ENCODE results near the gene ADD1. TPM values are rescaled to one million over a fixed set of nuclear protein-coding genes. Genes with fewer than 3 reads are reported as not detected.
A peak's percentile ranks its signal among the peaks of the same experiment; 100 is the strongest.

ADD1 gene
- total and polyA plus RNA-seq, 4 donors: 98.3 to 351 (median 284) TPM

- no peaks in the 10 kb centered on the region for H3K27me3 ChIP-seq (ENCODE audit: control insufficient read depth in 1 of 2, insufficient read depth in 2 of 2, low read length in 1 of 2)
- WGBS, 2 donors: 92 to 94% methylated on average over 5 of the region's 5 CpGs
- H3K4me3 ChIP-seq (ENCODE audit: low read length in 2 of 2): no peak overlapping the region
- no peaks in the 10 kb centered on the region for H3K36me3 ChIP-seq (ENCODE audit: control insufficient read depth in 1 of 2, insufficient read depth in 2 of 2, low read length in 1 of 2)
- no peaks in the 10 kb centered on the region for H3K9me3 ChIP-seq (ENCODE audit: control insufficient read depth, low read length)
- no peaks in the 10 kb centered on the region for H3K4me1 ChIP-seq (ENCODE audit: control insufficient read depth in 1 of 2, insufficient read depth in 2 of 2, low read length in 2 of 2)
- DNase-seq (peak in 1 of 2 donors; percentile 26), ATAC-seq (ENCODE audit: low FRiP score) (no peak)
- no peak overlapping the region for H3K27ac ChIP-seq (ENCODE audit: low read depth in 1 of 2, low read length in 2 of 2)
- intact Hi-C loops (cut with DNase I): no loop called here
Observed at GRCh38 chr4:2819244-2820215, 24.1 kb upstream of the ADD1 start.

- Histone ChIP-seq H3K4me3 (ENCODE audit: low read length in 2 of 2) (no peak overlapping the region), H3K27ac (ENCODE audit: low read depth in 1 of 2, low read length in 2 of 2) (no peak overlapping the region), H3K27me3 (ENCODE audit: control insufficient read depth in 1 of 2, insufficient read depth in 2 of 2, low read length in 1 of 2) (no peaks in the 10 kb centered on the region), H3K4me1 (ENCODE audit: control insufficient read depth in 1 of 2, insufficient read depth in 2 of 2, low read length in 2 of 2) (no peaks in the 10 kb centered on the region), H3K9me3 (ENCODE audit: control insufficient read depth, low read length) (no peaks in the 10 kb centered on the region), H3K36me3 (ENCODE audit: control insufficient read depth in 1 of 2, insufficient read depth in 2 of 2, low read length in 1 of 2) (no peaks in the 10 kb centered on the region)
- no peak for ATAC-seq (ENCODE audit: low FRiP score)
- peak; percentile 29 to 35 for DNase-seq
- 94 to 95% methylated on average over 13 of the region's 13 CpGs for WGBS, 2 donors
- intact Hi-C loops (cut with DNase I): no loop called here
Observed at GRCh38 chr4:2820216-2820982, 23.2 kb upstream of the ADD1 start.

DNA sequence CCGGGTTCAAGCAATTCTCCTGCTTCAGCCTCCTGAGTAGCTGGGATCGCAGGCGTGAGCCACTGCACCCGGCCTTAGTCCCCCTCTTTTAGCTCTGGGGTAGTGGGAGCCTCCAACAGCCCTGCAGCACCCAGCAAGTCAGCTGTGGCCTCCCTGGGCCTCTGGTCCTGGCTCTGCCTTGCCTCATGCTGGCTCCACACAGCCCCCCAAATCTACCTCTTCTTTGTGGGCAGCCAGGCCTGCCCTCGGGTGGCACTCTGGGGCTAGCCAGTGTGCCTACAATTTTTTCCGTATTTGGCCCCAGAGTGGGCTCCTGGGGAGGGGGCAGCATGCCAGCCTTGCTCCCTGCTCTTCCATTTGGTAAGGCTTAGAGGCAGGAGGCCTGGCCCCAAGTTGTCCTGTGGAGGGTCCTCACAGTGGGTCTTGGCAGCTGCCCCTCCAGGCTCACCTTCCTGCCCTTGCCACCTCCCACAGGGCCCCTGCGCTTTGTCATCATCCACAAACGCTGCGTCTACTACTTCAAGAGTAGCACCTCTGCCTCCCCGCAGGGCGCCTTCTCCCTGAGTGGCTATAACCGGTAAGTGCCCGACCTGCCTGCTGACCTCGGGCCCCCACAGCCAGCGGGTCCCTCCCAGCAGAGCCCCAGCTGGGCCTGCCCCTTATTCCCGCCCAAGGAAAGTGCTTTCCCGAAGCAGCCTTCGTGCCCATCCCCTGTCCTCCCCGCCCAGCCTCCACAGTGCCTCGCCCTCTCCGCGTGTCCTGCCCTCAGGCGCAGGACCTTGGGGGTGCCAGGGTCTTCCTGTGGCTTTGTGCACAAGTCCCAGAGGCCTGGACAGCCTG lies 21.0 kb upstream of the ADD1 start:
- no peaks in the 10 kb centered on the region for H3K9me3 ChIP-seq (ENCODE audit: control insufficient read depth, low read length)
- H3K4me3 ChIP-seq (ENCODE audit: low read length in 2 of 2): no peak overlapping the region
- no peak for ATAC-seq (ENCODE audit: low FRiP score)
- intact Hi-C loops (cut with DNase I): no loop called here
- H3K27ac ChIP-seq (ENCODE audit: low read depth in 1 of 2, low read length in 2 of 2): no peak overlapping the region
- no peaks in the 10 kb centered on the region for H3K27me3 ChIP-seq (ENCODE audit: control insufficient read depth in 1 of 2, insufficient read depth in 2 of 2, low read length in 1 of 2)
- WGBS, 2 donors: 93 to 95% methylated on average over 23 of the region's 23 CpGs
- no peaks in the 10 kb centered on the region for H3K4me1 ChIP-seq (ENCODE audit: control insufficient read depth in 1 of 2, insufficient read depth in 2 of 2, low read length in 2 of 2)
- no peaks in the 10 kb centered on the region for H3K36me3 ChIP-seq (ENCODE audit: control insufficient read depth in 1 of 2, insufficient read depth in 2 of 2, low read length in 1 of 2)
- peak; percentile 45 to 70 for DNase-seq

DNA sequence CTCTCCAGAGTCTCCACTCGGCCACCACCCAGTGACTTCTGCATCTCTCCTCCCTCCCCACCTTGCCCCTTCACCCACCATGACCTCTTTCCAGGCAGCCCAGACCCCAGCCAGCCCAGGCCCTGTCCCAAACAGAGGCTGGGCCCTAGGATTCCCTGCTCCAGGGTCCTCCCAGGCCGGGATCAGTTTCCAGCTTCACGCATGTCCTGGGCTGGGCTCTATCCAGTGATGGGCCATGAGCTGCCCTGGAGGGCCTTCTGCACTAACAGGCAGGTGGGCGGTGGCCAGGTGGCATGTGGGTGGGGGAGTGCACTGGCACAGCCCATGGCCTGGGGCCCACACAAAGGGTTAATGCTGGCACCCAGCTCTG lies 20.4 kb upstream of the ADD1 start:
- intact Hi-C loops (cut with DNase I): no loop called here
- H3K9me3 ChIP-seq (ENCODE audit: control insufficient read depth, low read length): no peaks in the 10 kb centered on the region
- peak in 1 of 2 donors; percentile 48 for DNase-seq
- no peak for ATAC-seq (ENCODE audit: low FRiP score)
- WGBS, 2 donors: 85 to 90% methylated on average over 4 of the region's 4 CpGs
- no peaks in the 10 kb centered on the region for H3K4me1 ChIP-seq (ENCODE audit: control insufficient read depth in 1 of 2, insufficient read depth in 2 of 2, low read length in 2 of 2)
- no peak overlapping the region for H3K4me3 ChIP-seq (ENCODE audit: low read length in 2 of 2)
- H3K27me3 ChIP-seq (ENCODE audit: control insufficient read depth in 1 of 2, insufficient read depth in 2 of 2, low read length in 1 of 2): no peaks in the 10 kb centered on the region
- no peaks in the 10 kb centered on the region for H3K36me3 ChIP-seq (ENCODE audit: control insufficient read depth in 1 of 2, insufficient read depth in 2 of 2, low read length in 1 of 2)
- H3K27ac ChIP-seq (ENCODE audit: low read depth in 1 of 2, low read length in 2 of 2): no peak overlapping the region

DNA sequence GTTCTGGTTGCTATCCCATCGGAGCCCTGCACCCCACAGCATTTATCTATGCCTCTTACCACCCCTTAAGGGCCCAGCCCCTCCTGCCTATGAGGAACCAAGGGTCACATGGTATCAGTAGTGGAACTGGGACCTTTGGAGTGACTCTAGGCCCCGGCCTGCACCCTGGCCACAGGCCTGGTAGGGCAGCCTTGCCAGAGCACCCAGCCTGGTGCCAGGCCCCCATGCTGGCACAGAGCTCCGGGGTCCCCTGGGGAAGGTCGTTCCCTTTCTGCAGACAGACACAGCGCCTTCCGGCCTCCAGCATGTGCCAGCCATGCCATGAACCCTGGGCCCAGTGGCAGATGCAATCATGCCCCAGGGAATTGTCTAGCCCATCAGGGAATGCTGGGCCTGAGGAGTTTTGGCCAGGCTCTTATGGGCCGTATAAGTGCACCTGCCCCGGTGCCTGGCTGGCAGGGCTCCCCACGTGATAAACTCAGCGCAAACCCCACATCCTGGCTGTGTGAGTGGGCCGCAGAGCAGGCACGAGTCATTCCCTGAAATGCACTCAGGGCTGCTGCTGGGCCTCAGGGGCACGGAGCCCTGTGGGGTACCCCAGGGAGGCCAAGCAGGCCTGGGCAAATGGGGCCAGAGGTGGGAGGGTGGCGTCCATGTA lies 19.8 kb upstream of the ADD1 start:
- Histone ChIP-seq H3K4me1 (ENCODE audit: control insufficient read depth in 1 of 2, insufficient read depth in 2 of 2, low read length in 2 of 2) (no peaks in the 10 kb centered on the region), H3K27ac (ENCODE audit: low read depth in 1 of 2, low read length in 2 of 2) (no peak overlapping the region), H3K36me3 (ENCODE audit: control insufficient read depth in 1 of 2, insufficient read depth in 2 of 2, low read length in 1 of 2) (no peaks in the 10 kb centered on the region), H3K4me3 (ENCODE audit: low read length in 2 of 2) (no peak overlapping the region), H3K27me3 (ENCODE audit: control insufficient read depth in 1 of 2, insufficient read depth in 2 of 2, low read length in 1 of 2) (no peaks in the 10 kb centered on the region), H3K9me3 (ENCODE audit: control insufficient read depth, low read length) (no peaks in the 10 kb centered on the region)
- ATAC-seq (ENCODE audit: low FRiP score) (peak; percentile 26), DNase-seq (peak in 1 of 2 donors; percentile 67)
- intact Hi-C loops (cut with DNase I): no loop called here
- WGBS, 2 donors: 9 to 20% methylated on average over 14 of the region's 14 CpGs

- no peak overlapping the region for H3K27ac ChIP-seq (ENCODE audit: low read depth in 1 of 2, low read length in 2 of 2)
- 85 to 87% methylated on average over 23 to 24 of the region's 24 CpGs for WGBS, 2 donors
- ATAC-seq (ENCODE audit: low FRiP score) (no peak), DNase-seq (peak; percentile 43 to 72)
- intact Hi-C loops (cut with DNase I): no loop called here
- no peaks in the 10 kb centered on the region for H3K4me1 ChIP-seq (ENCODE audit: control insufficient read depth in 1 of 2, insufficient read depth in 2 of 2, low read length in 2 of 2)
- H3K36me3 ChIP-seq (ENCODE audit: control insufficient read depth in 1 of 2, insufficient read depth in 2 of 2, low read length in 1 of 2): no peaks in the 10 kb centered on the region
- no peak overlapping the region for H3K4me3 ChIP-seq (ENCODE audit: low read length in 2 of 2)
- H3K9me3 ChIP-seq (ENCODE audit: control insufficient read depth, low read length): no peaks in the 10 kb centered on the region
- no peaks in the 10 kb centered on the region for H3K27me3 ChIP-seq (ENCODE audit: control insufficient read depth in 1 of 2, insufficient read depth in 2 of 2, low read length in 1 of 2)
Observed at GRCh38 chr4:2824329-2824835, 19.3 kb upstream of the ADD1 start.

DNA sequence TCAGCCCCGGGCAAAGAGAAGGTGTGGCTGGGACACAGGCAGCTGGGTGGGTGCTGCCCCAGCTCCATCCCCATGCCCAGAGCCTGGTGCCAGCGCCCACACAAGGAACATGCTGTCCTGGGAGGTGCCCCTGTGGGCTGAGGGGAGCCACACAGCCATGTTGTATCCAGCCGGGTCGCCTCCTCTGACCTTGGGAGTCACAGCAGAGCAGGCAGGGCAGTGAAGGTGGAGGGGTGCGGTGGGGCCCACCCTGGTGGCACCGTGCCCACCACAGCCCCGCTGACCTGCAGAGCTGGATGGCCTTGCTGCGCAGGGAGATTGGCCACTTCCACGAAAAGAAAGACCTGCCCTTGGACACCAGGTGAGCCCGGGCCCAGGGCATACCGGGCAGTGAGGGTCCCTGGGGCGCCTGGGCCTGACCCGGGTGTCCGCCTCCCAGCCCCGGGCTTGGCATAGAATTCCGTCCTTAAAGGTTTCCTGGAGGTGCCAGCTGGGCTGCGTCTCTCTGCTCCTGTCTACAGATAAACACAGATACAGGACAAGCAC lies 18.7 kb upstream of the ADD1 start:
- no peaks in the 10 kb centered on the region for H3K9me3 ChIP-seq (ENCODE audit: control insufficient read depth, low read length)
- no peak overlapping the region for H3K27ac ChIP-seq (ENCODE audit: low read depth in 1 of 2, low read length in 2 of 2)
- DNase-seq (peak; percentile 48 to 67), ATAC-seq (ENCODE audit: low FRiP score) (no peak)
- no peaks in the 10 kb centered on the region for H3K27me3 ChIP-seq (ENCODE audit: control insufficient read depth in 1 of 2, insufficient read depth in 2 of 2, low read length in 1 of 2)
- H3K4me3 ChIP-seq (ENCODE audit: low read length in 2 of 2): no peak overlapping the region
- no peaks in the 10 kb centered on the region for H3K4me1 ChIP-seq (ENCODE audit: control insufficient read depth in 1 of 2, insufficient read depth in 2 of 2, low read length in 2 of 2)
- H3K36me3 ChIP-seq (ENCODE audit: control insufficient read depth in 1 of 2, insufficient read depth in 2 of 2, low read length in 1 of 2): no peaks in the 10 kb centered on the region
- WGBS, 2 donors: 77 to 79% methylated on average over 17 of the region's 17 CpGs
- intact Hi-C loops (cut with DNase I): no loop called here

Measured in aorta (tissue), 5 donors.